ENCODE measurements around the gene CXADR. TPM values are rescaled to one million over a fixed set of nuclear protein-coding genes. Genes with fewer than 3 reads are reported as not detected.

CXADR gene
- total RNA-seq, 4 donors from 2014 or later: 1.3 to 29.9 (median 17.9) TPM

DNA sequence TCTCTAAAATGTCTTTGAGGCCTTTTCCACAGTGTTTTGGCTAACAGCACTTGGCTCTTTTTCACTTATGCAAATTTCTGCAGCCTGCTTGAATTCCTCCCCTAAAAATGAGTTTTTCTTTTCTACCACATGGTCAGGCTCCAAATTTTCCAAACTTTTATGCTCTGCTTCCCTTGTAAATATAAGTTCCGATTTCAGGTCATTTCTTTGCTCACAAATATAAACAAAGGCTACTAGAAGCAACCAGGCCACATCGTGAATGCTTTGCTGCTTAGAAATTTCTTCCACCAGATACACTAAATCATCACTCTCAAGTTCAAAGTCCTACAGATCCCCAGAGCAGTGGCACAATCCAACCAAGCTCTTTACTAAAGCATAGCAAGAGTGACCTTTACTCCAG, 128.0 kb downstream of the CXADR start:
- H3K4me1 ChIP-seq: no peaks in the 10 kb centered on the region
- intact Hi-C loops (cut with DNase I; ENCODE audit: low total_unique reads): no loop called here
- no peak for DNase-seq
- TF ChIP-seq POLR2A (IDR thresholded peaks at IDR 0.05) (no peak), CTCF (IDR thresholded peaks at IDR 0.05) (no peak)
- no peak overlapping the region for H3K4me3 ChIP-seq
- no peak overlapping the region for H3K27ac ChIP-seq
- no peaks in the 10 kb centered on the region for H3K27me3 ChIP-seq
- H3K9me3 ChIP-seq: no peaks in the 10 kb centered on the region
- no peaks in the 10 kb centered on the region for H3K36me3 ChIP-seq

Small RNA genes within 50 kb of the gene (small RNA-seq; reads per million reads assigned to genes)
- not detected for gene RF00019
- not detected for gene RN7SL163P
- gene RPL39P40: not detected

Other genes with a start within 250 kb of the CXADR start
- gene BTG3, start 99.9 kb downstream of the CXADR start, total RNA-seq: 100 to 1,000 TPM in 1 of 4 donors, 10 to 100 TPM in 3; 32.8 to 160 (median 74.8) TPM

Measured in uterus (tissue), 4 donors.